D721Med (cell line): ENCODE measurements around the gene SGK2.

Source experiments
- DNase-seq: peaks from one replicate; pipeline ENCODE4 v3.0.0; 2011; ENCODE audit warnings: low spot score; ENCODE audit not compliant: insufficient read length
- FAIRE-seq: peaks from 2 replicates; lab custom pipeline; 2011; peaks lifted over from hg19 to GRCh38; lab: Jason Lieb, UNC
- CTCF ChIP-seq: IDR thresholded peaks from 2 replicates; pipeline ENCODE4 v1.5.1; 2012; ENCODE audit warnings: mild to moderate bottlenecking, control low read depth; ENCODE audit not compliant: insufficient read depth; ENCODE audit errors: missing control alignments

SGK2 gene

GRCh38 chr20:43558412-43559146 lies at the start of gene SGK2:
TSS of gene SGK2 (plus strand) at chr20:43559027. CDS start at chr20:43566496, 7,469 bp downstream.
- TF ChIP-seq CTCF, result no peak
- DNase-seq, result no peak
- no peak for FAIRE-seq

- no peak for TF ChIP-seq CTCF
- FAIRE-seq (no peak), DNase-seq (no peak)
Measured at GRCh38 chr20:43511879-43512278, 46.9 kb upstream of the SGK2 start.

- DNase-seq (no peak), FAIRE-seq (no peak)
- no peak for TF ChIP-seq CTCF
Measured at GRCh38 chr20:43513372-43513930, 45.4 kb upstream of the SGK2 start.

- DNase-seq, result no peak
- no peak for FAIRE-seq
- TF ChIP-seq CTCF, result no peak
Measured at GRCh38 chr20:43513931-43514647, 44.7 kb upstream of the SGK2 start.

- no peak for TF ChIP-seq CTCF
- DNase-seq (no peak), FAIRE-seq (no peak)
Measured at GRCh38 chr20:43514648-43514999, 44.2 kb upstream of the SGK2 start.

GRCh38 chr20:43515628-43516027 lies 43.2 kb upstream of the SGK2 start:
- FAIRE-seq (no peak), DNase-seq (no peak)
- TF ChIP-seq CTCF, result no peak
